GM23248 (cell line): ENCODE measurements around the gene TBC1D2B. TPM values are rescaled to one million over a fixed set of nuclear protein-coding genes. Genes with fewer than 3 reads are reported as not detected.
A peak's percentile ranks its signal among the peaks of the same experiment; 100 is the strongest.

ENCODE experiments used
- DNase-seq: peaks from one replicate; pipeline ENCODE4 v3.0.0-alpha.2; 2015
- H2AFZ ChIP-seq: fragments of 200-600 bp; sonication (generic); 2 replicates; pipeline ENCODE4 v1.6.1; 2016; ENCODE audit warnings: antibody characterized with exemption
- H3F3A ChIP-seq: fragments of 200-600 bp; sonication (generic); 2 replicates; pipeline ENCODE4 v1.6.1; 2016; ENCODE audit warnings: mild to moderate bottlenecking, antibody characterized with exemption, mixed run types; ENCODE audit not compliant: insufficient read depth
- H3K27ac ChIP-seq: fragments of 200-600 bp; sonication (generic); 2 replicates; pipeline ENCODE4 v1.5.1; 2016; ENCODE audit warnings: mild to moderate bottlenecking
- H3K27me3 ChIP-seq: fragments of 200-600 bp; sonication (generic); replicated peaks from 2 replicates; pipeline ENCODE4 v1.6.1; 2016; ENCODE audit warnings: mild to moderate bottlenecking; ENCODE audit not compliant: insufficient read depth
- H3K36me3 ChIP-seq: fragments of 200-600 bp; sonication (generic); 2 replicates; pipeline ENCODE4 v1.6.1; 2016; ENCODE audit warnings: low read depth, mild to moderate bottlenecking
- H3K4me1 ChIP-seq: fragments of 200-600 bp; sonication (generic); 2 replicates; pipeline ENCODE4 v1.6.1; 2016; ENCODE audit warnings: mild to moderate bottlenecking; ENCODE audit not compliant: insufficient read depth
- H3K4me2 ChIP-seq: fragments of 200-600 bp; sonication (generic); one replicate; pipeline ENCODE4 v1.6.1; 2016; ENCODE audit warnings: mild to moderate bottlenecking; ENCODE audit not compliant: unreplicated experiment
- H3K4me3 ChIP-seq: fragments of 200-600 bp; sonication (generic); 2 replicates; pipeline ENCODE4 v1.5.1; 2016; ENCODE audit warnings: mild to moderate bottlenecking
- H3K79me2 ChIP-seq: fragments of 200-600 bp; sonication (generic); 2 replicates; pipeline ENCODE4 v1.6.1; 2016; ENCODE audit warnings: mild to moderate bottlenecking; ENCODE audit not compliant: insufficient read depth
- H3K9ac ChIP-seq: fragments of 200-600 bp; sonication (generic); 2 replicates; pipeline ENCODE4 v1.6.1; 2016; ENCODE audit warnings: mild to moderate bottlenecking
- H3K9me2 ChIP-seq: fragments of 200-600 bp; sonication (generic); 2 replicates; pipeline ENCODE4 v1.6.1; 2016; ENCODE audit warnings: mixed run types, mild to moderate bottlenecking, moderate library complexity; ENCODE audit not compliant: insufficient read depth
- H3K9me3 ChIP-seq: fragments of 200-600 bp; sonication (generic); one replicate; pipeline ENCODE4 v1.6.1; 2017; ENCODE audit warnings: low read depth
- H4K20me1 ChIP-seq: fragments of 200-600 bp; sonication (generic); 2 replicates; pipeline ENCODE4 v1.6.0; 2016; ENCODE audit not compliant: insufficient read depth
- EZH2 ChIP-seq: fragments of 200-600 bp; sonication (generic); IDR thresholded peaks from 2 replicates; pipeline ENCODE4 v1.6.1; 2018; ENCODE audit warnings: antibody characterized with exemption, mild to moderate bottlenecking; ENCODE audit not compliant: insufficient read depth, poor library complexity, severe bottlenecking
- EZH2phosphoT487 ChIP-seq: fragments of 200-600 bp; sonication (generic); IDR thresholded peaks from 2 replicates; pipeline ENCODE4 v1.6.1; 2018; ENCODE audit warnings: antibody characterized with exemption, moderate library complexity, mild to moderate bottlenecking, low read depth; ENCODE audit not compliant: insufficient read depth
- WGBS, 2 experiments: methylation state at CpG; one replicate each; pipeline ENCODE4 v1.1.6; 2015 to 2017; ENCODE audit warnings: low lambda C conversion rate in 2 of 2, low coverage in 1 of 2; ENCODE audit errors: missing lambda C conversion rate in 2 of 2; 5-methylcytosine and 5-hydroxymethylcytosine counted together
- in situ Hi-C: fragments of 300-500 bp; cut with MboI; formaldehyde crosslinking; loops from 2 replicates; pipeline ENCODE4 v1.15.0; 2020
- polyA plus RNA-seq: library from polyadenylated mRNA; unstranded; fragments of >200 nt; fragmentation: Nextera tagmentation; extraction: Ambion mirVana; gene quantifications from 2 replicates; pipeline ENCODE4 v1.2.1, GENCODE V29; 2016
- total RNA-seq: library from RNA; depleted of rRNA; stranded (reverse); fragments of >200 nt; shearing (Covaris generic); gene quantifications from 2 replicates; pipeline ENCODE4 v1.2.3, GENCODE V29; 2014

The TBC1D2B gene
- total and polyA plus RNA-seq, 2 experiments from 2014 or later = 11.1 to 40.5 TPM

DNA sequence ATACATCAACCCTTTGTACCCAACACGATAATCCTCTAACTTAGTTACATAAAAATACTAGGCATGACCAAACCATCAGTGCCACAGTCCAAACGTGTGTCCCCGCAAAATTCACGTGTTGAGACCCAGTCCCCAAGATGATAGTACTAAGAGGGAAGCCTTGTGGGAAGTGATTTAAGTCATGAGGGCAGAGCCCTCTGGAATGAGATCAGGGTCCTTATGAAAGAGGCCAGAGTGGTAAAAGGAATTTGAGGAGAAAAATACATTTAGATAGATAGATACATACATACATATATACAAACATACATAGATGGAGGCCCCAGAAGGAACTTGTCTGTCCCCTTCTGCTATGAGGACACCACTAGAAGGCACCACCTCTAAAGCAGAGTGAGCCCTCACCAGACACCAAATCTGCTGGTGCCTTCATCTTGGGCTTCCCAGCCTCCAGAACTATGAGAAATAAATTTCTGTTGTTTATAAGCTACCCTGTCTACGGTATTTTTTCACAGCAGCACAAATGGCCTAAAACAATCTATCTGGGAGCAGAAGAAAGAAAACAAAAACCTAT, 8.0 kb downstream of the TBC1D2B start:
- WGBS, 2 experiments = 36 to 43% methylated on average over 5 of the region's 5 CpGs
- H3K4me1 ChIP-seq = peaks cover 88% of the 10 kb centered on the region
- H3K27me3 ChIP-seq = no peaks in the 10 kb centered on the region
- H3K9me3 ChIP-seq = no peaks in the 10 kb centered on the region
- no peaks in the 10 kb centered on the region for H4K20me1 ChIP-seq
- H3K79me2 ChIP-seq = peaks cover 90% of the 10 kb centered on the region
- H3K4me3 ChIP-seq = no peak overlapping the region
- no peaks in the 10 kb centered on the region for H3K9me2 ChIP-seq
- no peak for DNase-seq
- H3K36me3 ChIP-seq = no peaks in the 10 kb centered on the region
- peak overlapping the region; percentile 16; the same call in 1 of the 2 replicates for H3K27ac ChIP-seq
- no peak overlapping the region for H2AFZ ChIP-seq
- H3K4me2 ChIP-seq = no peak overlapping the region
- no peak for TF ChIP-seq EZH2phosphoT487
- TF ChIP-seq EZH2 = no peak
- peaks cover 68% of the 10 kb centered on the region for H3F3A ChIP-seq
- in situ Hi-C loops = no loop called here
- no peak overlapping the region for H3K9ac ChIP-seq

DNA sequence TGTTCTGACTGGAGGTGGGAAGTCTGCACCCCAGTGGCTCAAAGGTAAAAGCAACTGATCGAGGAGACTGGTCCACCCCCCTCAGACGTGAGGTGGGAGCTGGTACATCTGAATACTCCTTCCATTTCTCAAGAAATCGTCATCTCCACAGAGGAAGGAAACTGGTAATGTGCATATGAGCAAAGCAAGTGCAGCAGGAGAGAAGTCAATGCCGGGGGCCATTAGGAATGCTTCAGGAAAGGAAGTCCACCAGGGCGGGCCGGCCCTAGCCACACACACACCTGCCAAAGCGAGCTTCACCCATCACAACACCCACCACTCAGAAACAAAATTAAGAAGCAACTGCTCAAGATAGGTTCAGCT, 8.5 kb downstream of the TBC1D2B start:
- Histone ChIP-seq H3K27ac (peak overlapping the region; percentile 97), H3K9me2 (no peaks in the 10 kb centered on the region), H4K20me1 (no peaks in the 10 kb centered on the region), H3K9me3 (no peaks in the 10 kb centered on the region), H3K4me2 (peak overlapping the region; percentile 65), H2AFZ (no peak overlapping the region), H3K4me1 (peaks cover 93% of the 10 kb centered on the region), H3K4me3 (0 out of 2 replicates have a peak overlapping the region, but pooled peaks have one; percentile 15), H3K9ac (peak overlapping the region; percentile 24), H3K27me3 (no peaks in the 10 kb centered on the region), H3K79me2 (peaks cover 88% of the 10 kb centered on the region), H3K36me3 (no peaks in the 10 kb centered on the region), H3F3A (peaks cover 73% of the 10 kb centered on the region)
- no peak for TF ChIP-seq EZH2phosphoT487
- TF ChIP-seq EZH2 = no peak
- DNase-seq = no peak
- in situ Hi-C loops = no loop called here
- WGBS, 2 experiments = 56 to 63% methylated on average over 7 of the region's 7 CpGs

- peak overlapping the region; percentile 65 for H3K4me2 ChIP-seq
- peaks cover 88% of the 10 kb centered on the region for H3K79me2 ChIP-seq
- no peak for TF ChIP-seq EZH2
- TF ChIP-seq EZH2phosphoT487 = no peak
- peak overlapping the region; percentile 24 for H3K9ac ChIP-seq
- 0 to 13% methylated on average over 1 of the region's 1 CpG for WGBS, 2 experiments
- no peaks in the 10 kb centered on the region for H3K27me3 ChIP-seq
- peaks cover 79% of the 10 kb centered on the region for H3F3A ChIP-seq
- H3K4me1 ChIP-seq = peaks cover 93% of the 10 kb centered on the region
- no peak overlapping the region for H2AFZ ChIP-seq
- H3K4me3 ChIP-seq = no peak overlapping the region
- in situ Hi-C loops = no loop called here
- H4K20me1 ChIP-seq = no peaks in the 10 kb centered on the region
- H3K9me3 ChIP-seq = no peaks in the 10 kb centered on the region
- DNase-seq = peak; percentile 31
- H3K27ac ChIP-seq = peak overlapping the region; percentile 97
- H3K36me3 ChIP-seq = no peaks in the 10 kb centered on the region
- H3K9me2 ChIP-seq = no peaks in the 10 kb centered on the region
Observed at GRCh38 chr15:78067328-78068228, 9.9 kb downstream of the TBC1D2B start.

GRCh38 chr15:78065973-78066946, 11.3 kb downstream of the TBC1D2B start:
- in situ Hi-C loops = no loop called here
- Histone ChIP-seq H3K4me1 (peaks cover 91% of the 10 kb centered on the region), H4K20me1 (no peaks in the 10 kb centered on the region), H3K4me2 (peak overlapping the region; percentile 64), H3K4me3 (peak overlapping the region; percentile 28), H2AFZ (no peak overlapping the region), H3K9ac (peak overlapping the region; percentile 58), H3F3A (peaks cover 70% of the 10 kb centered on the region), H3K79me2 (peaks cover 87% of the 10 kb centered on the region), H3K9me2 (no peaks in the 10 kb centered on the region), H3K27ac (peak overlapping the region; percentile 97), H3K36me3 (no peaks in the 10 kb centered on the region), H3K9me3 (no peaks in the 10 kb centered on the region), H3K27me3 (no peaks in the 10 kb centered on the region)
- TF ChIP-seq EZH2phosphoT487 (no peak), EZH2 (no peak)
- 18 to 20% methylated on average over 7 of the region's 7 CpGs for WGBS, 2 experiments
- DNase-seq = peak; percentile 51
